Endothelial cell of umbilical vein (primary cell): ENCODE measurements around the gene DYRK1A. TPM values are rescaled to one million over a fixed set of nuclear protein-coding genes. Genes with fewer than 3 reads are reported as not detected.

Experiments
- BruUV-seq: library from RNA; stranded (reverse); fragments of 400-500 nt; replicated peaks from 2 replicates; lab custom pipeline; 2021; lab: Mats Ljungman, UMichigan
- CTCF ChIA-PET: fragments of 300-600, 350-600 bp; sonication (Branson Sonifier 250); formaldehyde crosslinking; loops from one replicate; lab custom pipeline; 2021; ENCODE audit warnings: antibody characterized with exemption, inconsistent platforms; lab: Charles Lee
- POLR2A ChIA-PET: fragments of 300-600, 350-600 bp; sonication (Branson Sonifier 250); formaldehyde crosslinking; loops from one replicate; lab custom pipeline; 2021; ENCODE audit warnings: antibody characterized with exemption, inconsistent platforms; lab: Charles Lee
- DNase-seq: peaks from one replicate; pipeline ENCODE4 v3.0.0-alpha.2; 2011; ENCODE audit warnings: low read depth, low spot score
- FAIRE-seq: peaks from 2 replicates; lab custom pipeline; 2011; peaks lifted over from hg19 to GRCh38; lab: Jason Lieb, UNC
- H2AFZ ChIP-seq: 2 replicates; pipeline ENCODE4 v1.6.0; 2012; ENCODE audit warnings: low read depth, low read length, control low read depth, inconsistent platforms
- H3K27ac ChIP-seq: 2 replicates; pipeline ENCODE4 v1.5.1; 2011; ENCODE audit warnings: low read depth, mild to moderate bottlenecking, control low read depth, low read length, moderate library complexity; ENCODE audit not compliant: insufficient read depth
- H3K27me3 ChIP-seq, 2 experiments: 2 replicates each; pipeline versions ENCODE4 v1.6.0 to v1.6.1; 2011; ENCODE audit warnings: low read length in 2 of 2, mixed read lengths in 1 of 2; ENCODE audit not compliant: control insufficient read depth in 2 of 2, insufficient read depth in 2 of 2
- H3K36me3 ChIP-seq, 2 experiments: 2 replicates in 1 of 2; 3 replicates in 1 of 2; pipeline ENCODE4 v1.5.1; 2011; ENCODE audit warnings: low read length in 2 of 2, mild to moderate bottlenecking in 1 of 2, moderate library complexity in 1 of 2; ENCODE audit not compliant: control insufficient read depth in 2 of 2, insufficient read depth in 2 of 2; ENCODE audit errors: extremely low read depth in 1 of 2
- H3K4me1 ChIP-seq: 3 replicates; pipeline ENCODE4 v1.5.1; 2011; ENCODE audit warnings: mild to moderate bottlenecking, low read length; ENCODE audit not compliant: control insufficient read depth, insufficient read depth; ENCODE audit errors: extremely low read depth
- H3K4me2 ChIP-seq: 2 replicates; pipeline ENCODE4 v1.6.1; 2011; ENCODE audit warnings: low read length, control low read depth, mixed read lengths; ENCODE audit not compliant: insufficient read depth
- H3K4me3 ChIP-seq, 3 experiments: fragments of 200-600 bp in 1 of 3; sonication (generic), shearing (Covaris generic) in 1 of 3; replicated peaks in 1 of 3; 2 replicates each; pipeline ENCODE4 v1.5.1; 2011 to 2016; ENCODE audit warnings: control low read depth in 3 of 3, low read length in 3 of 3, mild to moderate bottlenecking in 2 of 3, inconsistent platforms in 1 of 3, low read depth in 1 of 3, moderate library complexity in 1 of 3; ENCODE audit not compliant: insufficient read depth in 1 of 3
- H3K79me2 ChIP-seq: 2 replicates; pipeline ENCODE4 v1.6.0; 2012; ENCODE audit warnings: low read length, inconsistent platforms; ENCODE audit not compliant: control insufficient read depth, insufficient read depth
- H3K9ac ChIP-seq: replicated peaks from 2 replicates; pipeline ENCODE3; 2011; ENCODE audit warnings: low read length, control low read depth; ENCODE audit not compliant: insufficient read depth; ENCODE audit errors: extremely low read depth
- H3K9me1 ChIP-seq: replicated peaks from 3 replicates; pipeline ENCODE4 v1.6.0; 2011; ENCODE audit warnings: mild to moderate bottlenecking, low read length; ENCODE audit not compliant: control insufficient read depth, insufficient read depth; ENCODE audit errors: extremely low read depth
- H3K9me3 ChIP-seq: replicated peaks from 2 replicates; pipeline ENCODE4 v1.5.1; 2012; ENCODE audit warnings: low read length, inconsistent platforms; ENCODE audit not compliant: control insufficient read depth, insufficient read depth
- H4K20me1 ChIP-seq: replicated peaks from 2 replicates; pipeline ENCODE3; 2011; ENCODE audit warnings: mild to moderate bottlenecking, low read length; ENCODE audit not compliant: control insufficient read depth, insufficient read depth; ENCODE audit errors: extremely low read depth
- CTCF ChIP-seq, 2 donors: IDR thresholded peaks; 1 replicate in 1 of 2; 2 replicates in 1 of 2; pipeline ENCODE4 v1.5.1; 2011; ENCODE audit warnings: low read length in 2 of 2, mild to moderate bottlenecking in 2 of 2, moderate library complexity in 2 of 2, control low read depth in 1 of 2, inconsistent platforms in 1 of 2, low read depth in 1 of 2; ENCODE audit not compliant: insufficient read depth in 1 of 2; ENCODE audit errors: extremely low read depth in 1 of 2
- EZH2 ChIP-seq: IDR thresholded peaks from 2 replicates; pipeline ENCODE4 v1.6.1; 2012; ENCODE audit warnings: borderline replicate concordance, low read depth, mild to moderate bottlenecking, moderate library complexity, low read length, inconsistent platforms; ENCODE audit not compliant: severe bottlenecking
- FOS ChIP-seq: IDR thresholded peaks from 2 replicates; pipeline ENCODE4 v1.6.1; 2011; ENCODE audit warnings: mild to moderate bottlenecking, low read length, moderate library complexity, borderline replicate concordance; ENCODE audit not compliant: insufficient read depth
- GATA2 ChIP-seq: IDR thresholded peaks from 2 replicates; pipeline ENCODE4 v1.7.0; 2011; ENCODE audit warnings: low read depth, mild to moderate bottlenecking, moderate library complexity, mixed read lengths, low read length; ENCODE audit not compliant: insufficient read length, insufficient read depth
- JUN ChIP-seq: IDR thresholded peaks from 2 replicates; pipeline ENCODE4 v1.6.1; 2011; ENCODE audit warnings: borderline replicate concordance, low read depth; ENCODE audit not compliant: insufficient read length, insufficient read depth
- MAX ChIP-seq: IDR thresholded peaks from 2 replicates; pipeline ENCODE4 v1.6.1; 2011; ENCODE audit not compliant: insufficient read depth, insufficient read length
- MYC ChIP-seq: IDR thresholded peaks from one replicate; pipeline ENCODE4 v1.6.1; 2011; ENCODE audit warnings: mild to moderate bottlenecking, low read depth, low read length
- POLR2A ChIP-seq: IDR thresholded peaks from 2 replicates; pipeline ENCODE4 v1.6.1; 2012; ENCODE audit warnings: low read depth, mild to moderate bottlenecking, control low read depth, low read length
- POLR2AphosphoS5 ChIP-seq: IDR thresholded peaks from 2 replicates; pipeline ENCODE4 v1.6.1; 2012; ENCODE audit warnings: low read depth, mild to moderate bottlenecking, control low read depth, low read length, moderate library complexity; ENCODE audit not compliant: insufficient read depth
- dilution Hi-C: fragments of 300-500 bp; cut with MboI; formaldehyde crosslinking; loops from one replicate; pipeline ENCODE4 v1.15.0; 2019; ENCODE audit warnings: low sequenced_read_pairs; ENCODE audit not compliant: extremely low pct_ligation_motif_present
- intact Hi-C: fragments of 100-400 bp; cut with micrococcal nuclease; formaldehyde crosslinking; loops from one replicate; pipeline ENCODE4 v1.10.0; 2022
- polyA plus RNA-seq, 4 experiments: library from polyadenylated mRNA; depleted of rRNA in 3 of 4; stranded (reverse) in 3 of 4; unstranded in 1 of 4; fragments of >200 nt; gene quantifications; 2 replicates each; pipeline versions ENCODE4 v1.2.1 to v1.2.3, GENCODE V29; 2011 to 2012; ENCODE audit warnings: missing spikeins in 1 of 4
- total RNA-seq: library from RNA; stranded (reverse); gene quantifications from 2 replicates; pipeline ENCODE4 v1.2.3, GENCODE V29; 2021

Gene DYRK1A
- total and polyA plus RNA-seq, 2 donors (not counting 3 experiments of a cell fraction or from before 2014, with no cell fraction given): 51.8 to 53.7 TPM

- ChIA-PET POLR2A (no interaction called here), CTCF (interaction anchor here (1.0 to 1.1 kb wide), 2 partner anchors 16 to 31 kb away, joined by 3 to 4 read pairs; no protein-coding TSS in a partner anchor)
- no peaks in the 10 kb centered on the region for H3K36me3 ChIP-seq
- no peak overlapping the region for H3K27ac ChIP-seq
- no peaks in the 10 kb centered on the region for H3K79me2 ChIP-seq
- no peaks in the 10 kb centered on the region for H4K20me1 ChIP-seq
- no peak overlapping the region for H3K4me3 ChIP-seq
- H2AFZ ChIP-seq: no peak overlapping the region
- no TSS peak for BruUV-seq
- H3K9me1 ChIP-seq: no peaks in the 10 kb centered on the region
- dilution Hi-C loops: no loop called here
- no peak overlapping the region for H3K4me2 ChIP-seq
- H3K4me1 ChIP-seq: no peaks in the 10 kb centered on the region
- H3K9ac ChIP-seq: no peak overlapping the region
- intact Hi-C loops: no loop called here
- no peaks in the 10 kb centered on the region for H3K9me3 ChIP-seq
- TF ChIP-seq MAX (no peak), MYC (no peak), GATA2 (no peak), FOS (no peak), JUN (no peak), POLR2A (no peak), EZH2 (no peak), CTCF (IDR thresholded peaks at IDR 0.05; ENCODE audit: extremely low read depth in 1 of 2, insufficient read depth in 1 of 2, low read depth in 1 of 2, low read length in 2 of 2) (no peak), POLR2AphosphoS5 (no peak)
- DNase-seq (no peak), FAIRE-seq (no peak)
- peaks cover 8 to 15% of the 10 kb centered on the region in 2 experiments for H3K27me3 ChIP-seq
Measured at GRCh38 chr21:37532868-37533780, 166.6 kb downstream of the DYRK1A start.
